ENCODE measurements around the gene AREG. TPM values are rescaled to one million over a fixed set of nuclear protein-coding genes. Genes with fewer than 3 reads are reported as not detected.
"Not testable (repeated sequence)": the region's sequence is repeated elsewhere in the genome, so short reads cannot be mapped to it uniquely, and the experiment has no call there.

The AREG gene
- polyA plus RNA-seq, 1 donor (not counting 4 experiments of a cell fraction or from before 2014, with no cell fraction given): 1,566 TPM

DNA sequence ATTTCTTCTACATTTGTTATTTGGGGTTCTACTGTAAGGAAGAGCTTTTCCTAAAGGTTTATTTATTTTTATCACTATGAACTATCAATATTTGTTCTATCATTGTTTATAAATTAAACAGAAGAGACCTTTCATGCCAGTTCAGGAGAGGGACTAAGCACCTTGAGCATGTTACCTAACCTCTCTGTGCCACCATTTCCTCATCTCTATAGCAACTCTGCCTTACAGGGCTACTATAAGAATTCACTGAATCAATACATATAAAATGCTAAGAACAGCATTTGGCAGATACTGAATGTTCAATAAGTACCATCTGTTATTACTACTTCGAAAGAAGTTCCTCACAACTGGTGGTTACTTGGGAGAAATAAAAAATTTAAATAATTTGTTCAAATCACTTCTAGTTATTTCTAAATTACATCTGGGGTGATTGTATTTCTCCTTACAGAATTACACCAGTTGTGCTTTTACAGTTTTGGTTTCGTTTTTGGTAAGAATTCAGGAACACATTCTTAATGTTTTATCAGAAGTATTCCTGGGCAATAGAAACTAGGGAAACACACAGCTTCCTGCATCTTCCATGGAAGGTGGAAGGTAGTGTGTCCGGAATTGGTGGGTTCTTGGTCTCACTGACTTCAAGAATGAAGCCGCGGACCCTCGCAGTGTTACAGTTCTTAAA lies 47.0 kb upstream of the AREG start:
- TF ChIP-seq EZH2 (IDR thresholded peaks at IDR 0.05; ENCODE audit: low read length) (no peak), CTCF (optimal IDR thresholded peaks at IDR 0.05 in 1 of 3, IDR thresholded peaks at IDR 0.05 in 1 of 3, conservative IDR thresholded peaks at IDR 0.05 in 1 of 3; ENCODE audit: extremely low read depth in 1 of 3, insufficient read depth in 2 of 3, low read length in 3 of 3) (no peak)
- Histone ChIP-seq H4K20me1 (ENCODE audit: control insufficient read depth, extremely low read depth, insufficient read depth, low read length) (no peaks in the 10 kb centered on the region), H3K4me2 (ENCODE audit: control insufficient read depth, extremely low read depth, insufficient read depth, low read depth, low read length) (peak overlapping the region; percentile 4), H3K4me1 (ENCODE audit: control insufficient read depth, extremely low read depth, insufficient read depth, low read length) (peaks cover 3% of the 10 kb centered on the region), H3K36me3 (ENCODE audit: control insufficient read depth in 2 of 2, extremely low read depth in 1 of 2, insufficient read depth in 2 of 2, low read length in 2 of 2) (no peaks in the 10 kb centered on the region), H3K9me1 (ENCODE audit: control insufficient read depth, extremely low read depth, insufficient read depth, low read length) (no peaks in the 10 kb centered on the region), H3K9me3 (ENCODE audit: control insufficient read depth, low read depth, low read length) (no peaks in the 10 kb centered on the region), H3K27me3 (ENCODE audit: control insufficient read depth, extremely low read depth, insufficient read depth, low read length) (no peaks in the 10 kb centered on the region), H3K4me3 (ENCODE audit: control insufficient read depth in 2 of 3, extremely low read depth in 1 of 3, insufficient read depth in 2 of 3, low read depth in 1 of 3, low read length in 3 of 3) (no peak overlapping the region), H2AFZ (ENCODE audit: control insufficient read depth, low read length) (no peak overlapping the region), H3K9ac (ENCODE audit: control insufficient read depth, extremely low read depth, insufficient read depth, low read length) (no peak overlapping the region), H3K79me2 (ENCODE audit: control insufficient read depth, insufficient read depth, low read length) (no peaks in the 10 kb centered on the region), H3K27ac (ENCODE audit: control insufficient read depth, insufficient read depth, low read length) (no peak overlapping the region)
- FAIRE-seq (no peak), DNase-seq (ENCODE audit: low read depth, low spot score) (no peak)
- dilution Hi-C loops (cut with MboI; ENCODE audit: extremely low pct_ligation_motif_present, low sequenced_read_pairs): no loop called here

- H4K20me1 ChIP-seq (ENCODE audit: control insufficient read depth, extremely low read depth, insufficient read depth, low read length); H3K4me2 ChIP-seq (ENCODE audit: control insufficient read depth, extremely low read depth, insufficient read depth, low read depth, low read length); H3K9ac ChIP-seq (ENCODE audit: control insufficient read depth, extremely low read depth, insufficient read depth, low read length); H3K9me1 ChIP-seq (ENCODE audit: control insufficient read depth, extremely low read depth, insufficient read depth, low read length); H3K4me3 ChIP-seq (ENCODE audit: control insufficient read depth in 2 of 3, extremely low read depth in 1 of 3, insufficient read depth in 2 of 3, low read depth in 1 of 3, low read length in 3 of 3); H3K4me1 ChIP-seq (ENCODE audit: control insufficient read depth, extremely low read depth, insufficient read depth, low read length); H3K36me3 ChIP-seq (ENCODE audit: control insufficient read depth in 2 of 2, extremely low read depth in 1 of 2, insufficient read depth in 2 of 2, low read length in 2 of 2); H2AFZ ChIP-seq (ENCODE audit: control insufficient read depth, low read length); H3K79me2 ChIP-seq (ENCODE audit: control insufficient read depth, insufficient read depth, low read length); dilution Hi-C loops (cut with MboI; ENCODE audit: extremely low pct_ligation_motif_present, low sequenced_read_pairs); H3K27me3 ChIP-seq (ENCODE audit: control insufficient read depth, extremely low read depth, insufficient read depth, low read length); FAIRE-seq; H3K9me3 ChIP-seq (ENCODE audit: control insufficient read depth, low read depth, low read length); H3K27ac ChIP-seq (ENCODE audit: control insufficient read depth, insufficient read depth, low read length); DNase-seq (ENCODE audit: low read depth, low spot score): not testable (repeated sequence)
Measured at GRCh38 chr4:74398894-74399589, 45.9 kb upstream of the AREG start.
